GM12878 (cell line): Measurements from ENCODE around the gene ZMYM1. TPM values are rescaled to one million over a fixed set of nuclear protein-coding genes. Genes with fewer than 3 reads are reported as not detected.

Experiments
- ATAC-seq: fragments of 200-7000 bp; cut with Tn5 transposase; 3 replicates; pipeline ENCODE4 v1.9.1; 2020; ENCODE audit warnings: mild to moderate bottlenecking, moderate library complexity
- BruUV-seq: library from RNA; stranded (reverse); fragments of 400-500 nt; replicated peaks from 2 replicates; lab custom pipeline; 2021; lab: Mats Ljungman, UMichigan
- CTCF ChIA-PET: fragments of 300-600 bp; sonication (Branson Sonifier 250); formaldehyde crosslinking; extraction: SDS; loops from one replicate; lab custom pipeline; 2021; ENCODE audit warnings: inconsistent platforms; lab: Yijun Ruan, JAX
- POLR2A ChIA-PET: fragments of 350-600 bp; formaldehyde crosslinking; extraction: SDS; loops from one replicate; lab custom pipeline; 2021; ENCODE audit warnings: inconsistent platforms; lab: Charles Lee
- RAD21 ChIA-PET: fragments of 300-600 bp; sonication (Branson Sonifier 250); formaldehyde crosslinking; loops from one replicate; lab custom pipeline; 2023; ENCODE audit warnings: antibody characterized with exemption; ENCODE audit not compliant: unreplicated experiment; lab: Charles Lee
- SMC1A ChIA-PET: fragments of 300-600 bp; sonication (Branson Sonifier 250); formaldehyde crosslinking; loops from one replicate; lab custom pipeline; 2023; ENCODE audit not compliant: unreplicated experiment, uncharacterized antibody; lab: Charles Lee
- DNase-seq: peaks from one replicate; pipeline ENCODE4 v3.0.0-alpha.2; 2011; ENCODE audit warnings: low read depth, low spot score
- FAIRE-seq: peaks from 3 replicates; lab custom pipeline; 2011; peaks lifted over from hg19 to GRCh38; lab: Jason Lieb, UNC
- H2AFZ ChIP-seq: 2 replicates; pipeline ENCODE4 v1.6.0; 2011; ENCODE audit warnings: low read depth, low read length, control low read depth; ENCODE audit not compliant: control insufficient read depth
- H3K27ac ChIP-seq: 2 replicates; pipeline ENCODE4 v1.5.1; 2011; ENCODE audit warnings: control low read depth; ENCODE audit not compliant: control insufficient read depth, insufficient read depth
- H3K27me3 ChIP-seq, 2 experiments: replicated peaks in 1 of 2; 2 replicates each; pipeline versions ENCODE4 v1.6.0 to v1.6.1; 2011; ENCODE audit warnings: low read length in 1 of 2; ENCODE audit not compliant: control insufficient read depth in 2 of 2, insufficient read depth in 2 of 2
- H3K36me3 ChIP-seq, 2 experiments: 2 replicates each; pipeline ENCODE4 v1.5.1; 2011; ENCODE audit warnings: low read length in 1 of 2; ENCODE audit not compliant: control insufficient read depth in 2 of 2, insufficient read depth in 2 of 2
- H3K4me1 ChIP-seq: 2 replicates; pipeline ENCODE4 v1.6.1; 2011; ENCODE audit warnings: mild to moderate bottlenecking, low read length, moderate library complexity, mixed read lengths; ENCODE audit not compliant: control insufficient read depth, insufficient read depth
- H3K4me2 ChIP-seq: 2 replicates; pipeline ENCODE4 v1.6.0; 2011; ENCODE audit warnings: control low read depth; ENCODE audit not compliant: control insufficient read depth, insufficient read depth
- H3K4me3 ChIP-seq: fragments of 200-600 bp; sonication (generic); 2 replicates; pipeline ENCODE4 v1.5.1; 2016
- H3K79me2 ChIP-seq: 2 replicates; pipeline ENCODE4 v1.6.0; 2011; ENCODE audit warnings: low read length; ENCODE audit not compliant: control insufficient read depth, insufficient read depth
- H3K9ac ChIP-seq: 2 replicates; pipeline ENCODE4 v1.8.0; 2011; ENCODE audit warnings: low read length, control low read depth, mixed read lengths; ENCODE audit not compliant: control insufficient read depth, insufficient read depth
- H3K9me3 ChIP-seq: replicated peaks from 3 replicates; pipeline ENCODE4 v1.5.1; 2011; ENCODE audit warnings: mild to moderate bottlenecking, low read length; ENCODE audit not compliant: control insufficient read depth, insufficient read depth
- H4K20me1 ChIP-seq: 2 replicates; pipeline ENCODE4 v1.6.0; 2011; ENCODE audit not compliant: control insufficient read depth, insufficient read depth
- ELK1 ChIP-seq: IDR thresholded peaks from 2 replicates; pipeline ENCODE4 v1.6.1; 2012; ENCODE audit warnings: low read depth, low read length, improper control_type of control experiment
- FOXM1 ChIP-seq: IDR thresholded peaks from 2 replicates; pipeline ENCODE4 v1.6.1; 2012; ENCODE audit warnings: low read depth, mild to moderate bottlenecking, inconsistent platforms, low read length, moderate library complexity
- IKZF1 ChIP-seq: fragments of 450-650 bp; conservative IDR thresholded peaks from 2 replicates; pipeline ENCODE4 v1.6.1; 2017; ENCODE audit warnings: antibody characterized with exemption, mild to moderate bottlenecking
- NKRF ChIP-seq: fragments of 450-650 bp; conservative IDR thresholded peaks from 2 replicates; pipeline ENCODE4 v1.6.1; 2017; ENCODE audit warnings: mild to moderate bottlenecking, moderate library complexity
- PRDM15 ChIP-seq: fragments of 450-650 bp; formaldehyde crosslinking; IDR thresholded peaks from 2 replicates; pipeline ENCODE4 v1.4.0; 2020; ENCODE audit warnings: mild to moderate bottlenecking, moderate library complexity
- SMAD5 ChIP-seq: IDR thresholded peaks from 2 replicates; pipeline ENCODE4 v1.6.1; 2016; ENCODE audit warnings: antibody characterized with exemption, low read depth
- SMARCA5 ChIP-seq: fragments of 450-650 bp; IDR thresholded peaks from 2 replicates; pipeline ENCODE4 v1.6.1; 2017; ENCODE audit warnings: mild to moderate bottlenecking
- SRF ChIP-seq, 2 experiments: IDR thresholded peaks; 2 replicates each; pipeline ENCODE4 v1.6.1; 2011; ENCODE audit warnings: low read depth in 2 of 2, low read length in 2 of 2, mild to moderate bottlenecking in 1 of 2, moderate library complexity in 1 of 2
- TARDBP ChIP-seq: IDR thresholded peaks from 2 replicates; pipeline ENCODE4 v1.6.1; 2016; ENCODE audit warnings: borderline replicate concordance
- USF2 ChIP-seq: IDR thresholded peaks from 2 replicates; pipeline ENCODE4 v1.6.1; 2011; ENCODE audit warnings: low read depth, low read length, improper control_type of control experiment, borderline replicate concordance
- ZBTB11 ChIP-seq: fragments of 450-650 bp; formaldehyde crosslinking; IDR thresholded peaks from 2 replicates; pipeline ENCODE4 v1.5.0; 2022; ENCODE audit warnings: mild to moderate bottlenecking, missing genetic modification characterization
- ZZZ3 ChIP-seq: IDR thresholded peaks from 2 replicates; pipeline ENCODE4 v1.6.1; 2011; ENCODE audit warnings: low read depth; ENCODE audit not compliant: control insufficient read depth, insufficient read length
- WGBS: methylation state at CpG from one replicate; pipeline ENCODE4 v1.1.6; 2016; ENCODE audit warnings: low lambda C conversion rate; ENCODE audit not compliant: insufficient replicate concordance, insufficient coverage; ENCODE audit errors: missing lambda C conversion rate; 5-methylcytosine and 5-hydroxymethylcytosine counted together
- in situ Hi-C: fragments of 300-500 bp; cut with MboI; formaldehyde crosslinking; loops from 9 replicates; pipeline ENCODE4 v1.14.3; 2018; ENCODE audit warnings: mixed read lengths
- intact Hi-C: fragments of 100-400 bp; cut with micrococcal nuclease; formaldehyde crosslinking; loops from one replicate; pipeline ENCODE4 v1.14.2; 2022; ENCODE audit not compliant: unreplicated experiment
- polyA plus RNA-seq, 11 experiments: library from polyadenylated mRNA; depleted of rRNA in 4 of 11; unstranded in 6 of 11; stranded (reverse) in 5 of 11; fragments of >200 nt; fragmentation: Nextera tagmentation in 4 of 11; fragmentation: Illumina TruSeq in 1 of 11; extraction: Ambion mirVana in 4 of 11; extraction: Trizol in 1 of 11; gene quantifications; 1 replicate in 1 of 11; 2 replicates in 10 of 11; pipeline versions ENCODE4 v1.2.1 to v1.2.3, GENCODE V29; 2011 to 2016; ENCODE audit warnings: inconsistent platforms in 2 of 11, missing spikeins in 2 of 11, low read depth in 1 of 11
- total RNA-seq, 4 experiments: library from RNA; depleted of rRNA in 3 of 4; stranded (reverse); fragments of >200 nt in 3 of 4; fragmentation: Illumina TruSeq in 1 of 4; extraction: Trizol in 1 of 4; gene quantifications; 2 replicates each; pipeline versions ENCODE4 v1.2.1 to v1.2.3, GENCODE V29; 2013 to 2021

ZMYM1 gene
- total and polyA plus RNA-seq, 10 of the 15 experiments (the other 5 are each of a cell fraction or from before 2014, with no cell fraction given), result 0.45 to 5.2 (median 1.4) TPM

- WGBS, result 95% methylated on average over 1 of the region's 1 CpG
- Histone ChIP-seq H3K9me3 (peaks cover 3% of the 10 kb centered on the region; the same call in 2 of the 3 replicates), H3K27me3 (no peaks in the 10 kb centered on the region), H3K4me3 (no peak overlapping the region), H3K4me2 (no peak overlapping the region), H2AFZ (no peak overlapping the region), H4K20me1 (no peaks in the 10 kb centered on the region), H3K79me2 (peaks cover 24% of the 10 kb centered on the region), H3K4me1 (peaks cover 3% of the 10 kb centered on the region; the same call in 1 of the 2 replicates), H3K36me3 (no peaks in the 10 kb centered on the region), H3K27ac (no peak overlapping the region), H3K9ac (no peak overlapping the region)
- BruUV-seq, result no TSS peak
- ChIA-PET CTCF (interaction anchor here (1.4 kb wide), 1 partner anchor 13 kb away, joined by 5 read pairs; no protein-coding TSS in a partner anchor), POLR2A (no interaction called here), RAD21 (no interaction called here), SMC1A (no interaction called here)
- ATAC-seq (no peak), DNase-seq (no peak), FAIRE-seq (no peak)
- in situ Hi-C loops, result no loop called here
- intact Hi-C loops, result loop anchor here (5.0 kb wide), 1 partner anchor 159 kb away; the partner anchor contains the start of gene SFPQ
- TF ChIP-seq ELK1 (no peak), ZBTB11 (CRISPR knock-in tag) (no peak), FOXM1 (no peak), SRF (IDR thresholded peaks at IDR 0.05; ENCODE audit: low read depth in 2 of 2, low read length in 2 of 2) (no peak), ZZZ3 (no peak), SMAD5 (no peak), IKZF1 (no peak), NKRF (no peak), TARDBP (no peak), SMARCA5 (no peak), PRDM15 (CRISPR knock-in tag) (no peak), USF2 (no peak)
Measured at GRCh38 chr1:35033346-35033745, 45.8 kb upstream of the ZMYM1 start.
